Measurements from ENCODE around the gene ADSL.

ADSL gene

DNA sequence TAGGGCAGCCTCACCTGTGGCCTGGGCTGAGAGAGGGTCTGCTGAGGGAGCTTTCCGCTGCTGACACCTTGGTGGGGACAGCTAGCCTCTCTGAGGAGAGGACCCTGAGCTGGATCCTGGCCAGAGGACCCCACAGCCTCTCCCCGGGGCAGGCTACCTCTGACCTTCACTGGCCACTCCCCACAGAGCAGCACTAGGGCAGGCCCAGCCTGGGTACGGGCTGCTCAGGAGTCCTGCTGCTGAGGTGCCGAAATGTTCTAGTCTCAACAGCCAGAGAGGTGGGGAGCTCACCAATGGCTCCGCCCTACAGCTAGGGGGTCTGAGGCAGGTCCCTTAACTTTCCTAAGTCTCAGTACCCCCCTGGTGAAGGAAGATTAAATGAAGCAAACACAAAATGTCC lies 71.6 kb downstream of the ADSL start:
- no peak for TF ChIP-seq ZFX (IDR thresholded peaks at IDR 0.05; ENCODE audit: borderline replicate concordance)
- TF ChIP-seq, protein P1, sequence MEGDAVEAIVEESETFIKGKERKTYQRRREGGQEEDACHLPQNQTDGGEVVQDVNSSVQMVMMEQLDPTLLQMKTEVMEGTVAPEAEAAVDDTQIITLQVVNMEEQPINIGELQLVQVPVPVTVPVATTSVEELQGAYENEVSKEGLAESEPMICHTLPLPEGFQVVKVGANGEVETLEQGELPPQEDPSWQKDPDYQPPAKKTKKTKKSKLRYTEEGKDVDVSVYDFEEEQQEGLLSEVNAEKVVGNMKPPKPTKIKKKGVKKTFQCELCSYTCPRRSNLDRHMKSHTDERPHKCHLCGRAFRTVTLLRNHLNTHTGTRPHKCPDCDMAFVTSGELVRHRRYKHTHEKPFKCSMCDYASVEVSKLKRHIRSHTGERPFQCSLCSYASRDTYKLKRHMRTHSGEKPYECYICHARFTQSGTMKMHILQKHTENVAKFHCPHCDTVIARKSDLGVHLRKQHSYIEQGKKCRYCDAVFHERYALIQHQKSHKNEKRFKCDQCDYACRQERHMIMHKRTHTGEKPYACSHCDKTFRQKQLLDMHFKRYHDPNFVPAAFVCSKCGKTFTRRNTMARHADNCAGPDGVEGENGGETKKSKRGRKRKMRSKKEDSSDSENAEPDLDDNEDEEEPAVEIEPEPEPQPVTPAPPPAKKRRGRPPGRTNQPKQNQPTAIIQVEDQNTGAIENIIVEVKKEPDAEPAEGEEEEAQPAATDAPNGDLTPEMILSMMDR (IDR thresholded peaks at IDR 0.05): no peak
- no peak overlapping the region for H3K27ac ChIP-seq

- no peak overlapping the region for H3K27ac ChIP-seq
These were observed 72.3 kb downstream of the ADSL start for GRCh38 chr22:40418366-40419201.

DNA sequence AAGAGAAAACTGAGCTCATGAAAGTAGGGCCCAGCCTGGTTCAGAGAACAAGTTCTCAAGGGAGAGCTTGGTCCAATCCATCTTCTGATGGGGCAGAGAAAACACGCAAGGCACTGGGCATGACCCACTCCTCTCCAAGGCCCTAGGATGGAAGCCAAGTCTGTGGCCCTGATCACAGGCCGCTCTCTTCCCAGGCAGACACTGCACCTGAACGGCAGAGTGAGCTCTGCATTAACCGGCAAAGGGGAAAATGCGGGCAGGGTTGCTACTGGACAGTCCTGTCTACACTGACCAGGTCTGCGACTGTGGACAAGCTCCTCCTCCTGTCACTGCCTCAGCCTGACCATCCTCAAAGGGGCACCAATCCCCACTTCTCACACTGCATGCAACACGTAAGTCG lies 73.4 kb downstream of the ADSL start:
- no peak overlapping the region for H3K27ac ChIP-seq

More at GRCh38 chr22:40418366-40419201, 72.3 kb downstream of the ADSL start:
- no peak for TF ChIP-seq ZFX (IDR thresholded peaks at IDR 0.05; ENCODE audit: borderline replicate concordance)
- TF ChIP-seq, protein P1 (IDR thresholded peaks at IDR 0.05): no peak

GRCh38 chr22:40420341-40421081 lies 74.2 kb downstream of the ADSL start:
- TF ChIP-seq ZFX (IDR thresholded peaks at IDR 0.05; ENCODE audit: borderline replicate concordance): no peak
- TF ChIP-seq, protein P1 (IDR thresholded peaks at IDR 0.05): no peak
- no peak overlapping the region for H3K27ac ChIP-seq

More for the DNA sequence above, 73.4 kb downstream of the ADSL start:
- no peak for TF ChIP-seq ZFX (IDR thresholded peaks at IDR 0.05; ENCODE audit: borderline replicate concordance)
- TF ChIP-seq, protein P1 (IDR thresholded peaks at IDR 0.05): no peak

- TF ChIP-seq ZFX (IDR thresholded peaks at IDR 0.05; ENCODE audit: borderline replicate concordance): no peak
- TF ChIP-seq, protein P1 (IDR thresholded peaks at IDR 0.05): no peak
- no peak overlapping the region for H3K27ac ChIP-seq
These were observed 74.7 kb downstream of the ADSL start for GRCh38 chr22:40421082-40421350.

- TF ChIP-seq, protein P1 (IDR thresholded peaks at IDR 0.05): no peak
- no peak for TF ChIP-seq ZFX (IDR thresholded peaks at IDR 0.05; ENCODE audit: borderline replicate concordance)
- H3K27ac ChIP-seq: no peak overlapping the region
These were observed 75.6 kb downstream of the ADSL start for GRCh38 chr22:40421941-40422340.

Data from 22Rv1 (cell line).